D341Med (cell line): ENCODE results near the gene L1TD1.
"Not testable (repeated sequence)": the region's sequence is repeated elsewhere in the genome, so short reads cannot be mapped to it uniquely, and the experiment has no call there.

Experiments used
- DNase-seq: peaks from one replicate; pipeline ENCODE4 v3.0.0; 2012; ENCODE audit warnings: low spot score

L1TD1 gene

DNA sequence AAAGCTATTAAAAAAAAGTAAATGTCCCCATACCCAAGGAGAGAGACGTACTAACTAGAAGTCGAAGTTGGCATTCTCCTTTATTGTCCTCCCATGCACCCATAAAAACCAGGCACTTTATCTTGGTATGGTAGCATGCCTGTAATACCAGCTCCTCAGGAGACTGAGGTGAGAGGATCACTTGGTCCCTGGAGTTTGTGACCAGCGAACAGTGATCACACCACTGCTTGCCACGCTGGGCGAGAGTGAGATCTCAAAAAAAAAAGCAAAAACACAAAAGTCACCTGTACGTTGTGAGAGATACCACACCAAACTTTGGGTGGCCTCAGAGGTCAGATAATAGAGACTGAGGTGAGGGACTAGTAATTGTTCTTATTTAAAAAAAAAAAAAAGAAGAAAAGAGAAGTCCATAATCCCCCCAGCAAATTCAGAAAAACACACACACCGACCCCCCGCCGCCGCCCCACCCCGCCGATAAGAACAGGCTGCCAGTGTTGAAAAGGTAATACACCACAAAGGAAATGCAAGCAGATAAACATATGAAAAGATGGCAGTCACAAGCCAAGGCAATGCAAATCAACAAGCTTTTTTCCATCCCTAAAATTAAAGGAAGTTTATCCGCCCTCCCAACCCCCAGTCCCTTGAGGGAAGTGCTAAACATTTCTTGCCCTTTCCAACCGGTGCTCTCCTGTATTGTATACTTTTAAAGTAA is 3.6 kb downstream of the L1TD1 start:
- DNase-seq = no peak

DNA sequence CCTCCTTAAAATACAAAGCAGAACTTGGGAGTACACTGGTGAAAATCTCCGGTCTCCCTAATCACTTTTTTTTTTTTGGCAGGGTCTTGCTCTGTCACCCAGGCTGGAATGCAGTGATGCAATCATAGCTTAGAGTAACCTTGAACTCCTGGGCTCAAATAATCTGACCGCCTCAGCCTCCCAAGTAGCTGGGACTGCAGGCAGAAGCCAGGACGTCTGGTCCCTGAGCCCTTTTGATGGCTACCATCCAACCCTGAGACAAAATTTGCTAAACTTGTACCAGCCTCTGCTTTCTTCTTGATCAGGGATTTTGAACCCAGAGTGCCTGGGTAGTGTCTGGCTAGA is 4.1 kb downstream of the L1TD1 start:
- DNase-seq = no peak

DNA sequence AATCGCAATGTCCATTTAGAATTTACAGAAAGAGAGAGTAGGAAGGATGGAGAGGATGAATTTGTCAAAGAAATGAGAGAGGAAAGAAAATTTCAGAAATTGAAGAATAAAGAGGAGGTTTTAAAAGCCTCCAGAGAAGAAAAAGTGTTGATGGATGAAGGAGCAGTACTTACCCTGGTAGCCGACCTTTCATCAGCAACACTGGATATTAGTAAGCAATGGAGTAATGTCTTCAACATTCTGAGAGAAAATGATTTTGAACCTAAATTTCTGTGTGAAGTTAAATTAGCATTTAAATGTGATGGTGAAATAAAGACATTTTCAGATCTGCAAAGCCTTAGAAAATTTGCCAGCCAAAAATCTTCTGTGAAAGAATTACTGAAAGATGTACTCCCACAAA is 12.5 kb downstream of the L1TD1 start:
- no peak for DNase-seq

DNA sequence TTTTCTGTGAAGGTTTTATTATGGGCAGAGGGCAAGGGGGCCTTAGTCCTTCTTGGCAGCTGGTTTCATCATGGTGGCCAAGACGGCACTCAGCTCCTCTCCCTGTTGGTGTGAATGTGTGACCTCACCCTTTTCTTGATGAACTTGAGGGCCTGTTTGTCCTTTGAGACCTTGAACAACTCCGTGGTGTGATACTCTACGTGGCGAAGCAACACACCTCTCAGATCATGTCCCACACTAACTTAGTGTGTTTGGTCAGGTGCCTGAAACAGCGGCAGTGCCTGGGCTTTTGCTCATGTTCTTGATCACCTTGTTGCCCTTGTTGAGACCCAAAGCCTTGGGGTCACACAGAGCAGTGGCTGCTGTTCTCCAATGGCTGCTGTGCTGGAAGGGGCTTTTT is 13.4 kb downstream of the L1TD1 start:
- DNase-seq = no peak

DNA sequence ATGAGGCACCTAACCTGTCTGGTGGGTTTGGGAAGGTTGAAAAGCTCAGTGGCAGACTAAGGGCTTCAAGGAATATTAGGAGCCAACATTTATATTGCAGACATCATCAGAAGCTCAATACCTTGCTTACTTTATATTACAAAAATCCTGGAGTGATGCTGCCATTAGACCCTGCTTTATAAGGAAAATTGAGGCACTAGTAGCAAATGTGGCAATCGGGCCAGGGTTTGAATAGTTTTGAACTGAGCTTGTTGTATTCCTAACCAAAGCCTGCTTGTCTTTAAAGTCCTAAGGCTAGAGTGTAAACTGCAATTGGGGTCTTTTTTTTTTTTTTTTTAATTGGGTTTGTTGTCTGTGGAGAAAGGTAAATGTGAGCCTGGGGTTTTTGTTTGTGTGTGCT is 14.3 kb downstream of the L1TD1 start:
- DNase-seq = no peak

DNA sequence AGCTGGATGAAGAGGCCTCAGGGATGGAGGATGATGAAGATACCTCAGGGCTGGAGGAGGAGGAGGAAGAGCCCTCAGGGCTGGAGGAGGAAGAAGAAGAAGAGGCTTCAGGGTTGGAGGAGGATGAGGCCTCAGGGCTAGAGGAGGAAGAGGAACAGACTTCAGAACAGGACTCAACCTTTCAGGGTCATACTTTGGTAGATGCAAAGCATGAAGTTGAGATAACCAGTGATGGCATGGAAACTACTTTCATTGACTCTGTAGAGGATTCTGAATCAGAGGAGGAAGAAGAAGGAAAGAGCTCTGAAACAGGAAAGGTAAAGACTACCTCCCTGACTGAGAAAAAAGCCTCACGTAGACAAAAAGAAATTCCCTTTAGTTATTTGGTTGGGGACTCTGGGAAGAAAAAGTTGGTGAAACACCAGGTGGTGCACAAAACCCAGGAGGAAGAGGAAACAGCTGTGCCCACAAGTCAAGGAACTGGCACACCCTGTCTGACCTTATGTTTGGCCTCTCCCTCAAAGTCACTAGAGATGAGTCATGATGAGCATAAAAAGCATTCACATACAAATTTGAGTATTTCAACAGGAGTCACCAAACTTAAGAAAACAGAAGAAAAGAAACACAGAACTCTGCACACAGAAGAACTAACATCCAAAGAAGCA is 15.4 kb downstream of the L1TD1 start:
- no peak for DNase-seq

DNA sequence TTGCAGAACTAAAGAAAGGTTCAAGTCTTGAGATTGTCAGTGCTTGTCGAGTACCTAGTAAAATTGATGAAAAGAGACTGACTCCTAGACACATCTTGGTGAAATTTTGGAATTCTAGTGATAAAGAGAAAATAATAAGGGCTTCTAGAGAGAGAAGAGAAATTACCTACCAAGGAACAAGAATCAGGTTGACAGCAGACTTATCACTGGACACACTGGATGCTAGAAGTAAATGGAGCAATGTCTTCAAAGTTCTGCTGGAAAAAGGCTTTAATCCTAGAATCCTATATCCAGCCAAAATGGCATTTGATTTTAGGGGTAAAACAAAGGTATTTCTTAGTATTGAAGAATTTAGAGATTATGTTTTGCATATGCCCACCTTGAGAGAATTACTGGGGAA is 16.3 kb downstream of the L1TD1 start:
- DNase-seq = no peak

DNA sequence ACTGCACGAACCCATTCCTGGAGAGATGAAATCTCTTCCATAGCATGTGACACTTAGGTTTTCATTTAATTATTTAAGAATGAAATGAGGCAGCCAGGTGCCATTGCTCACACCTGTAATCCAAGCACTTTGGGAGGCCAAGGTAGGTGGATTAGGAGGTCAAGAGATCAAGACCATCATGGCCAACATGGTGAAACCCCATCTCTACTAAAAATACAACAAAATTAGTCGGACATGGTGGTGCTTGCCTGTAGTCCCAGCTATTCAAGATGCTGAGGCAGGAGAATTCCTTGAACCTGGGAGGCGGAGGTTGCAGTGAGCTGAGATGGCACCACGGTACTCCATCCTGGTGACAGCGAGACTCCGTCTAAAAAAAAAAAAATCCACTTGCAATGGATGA is 17.8 kb downstream of the L1TD1 start:
- DNase-seq = no peak

DNA sequence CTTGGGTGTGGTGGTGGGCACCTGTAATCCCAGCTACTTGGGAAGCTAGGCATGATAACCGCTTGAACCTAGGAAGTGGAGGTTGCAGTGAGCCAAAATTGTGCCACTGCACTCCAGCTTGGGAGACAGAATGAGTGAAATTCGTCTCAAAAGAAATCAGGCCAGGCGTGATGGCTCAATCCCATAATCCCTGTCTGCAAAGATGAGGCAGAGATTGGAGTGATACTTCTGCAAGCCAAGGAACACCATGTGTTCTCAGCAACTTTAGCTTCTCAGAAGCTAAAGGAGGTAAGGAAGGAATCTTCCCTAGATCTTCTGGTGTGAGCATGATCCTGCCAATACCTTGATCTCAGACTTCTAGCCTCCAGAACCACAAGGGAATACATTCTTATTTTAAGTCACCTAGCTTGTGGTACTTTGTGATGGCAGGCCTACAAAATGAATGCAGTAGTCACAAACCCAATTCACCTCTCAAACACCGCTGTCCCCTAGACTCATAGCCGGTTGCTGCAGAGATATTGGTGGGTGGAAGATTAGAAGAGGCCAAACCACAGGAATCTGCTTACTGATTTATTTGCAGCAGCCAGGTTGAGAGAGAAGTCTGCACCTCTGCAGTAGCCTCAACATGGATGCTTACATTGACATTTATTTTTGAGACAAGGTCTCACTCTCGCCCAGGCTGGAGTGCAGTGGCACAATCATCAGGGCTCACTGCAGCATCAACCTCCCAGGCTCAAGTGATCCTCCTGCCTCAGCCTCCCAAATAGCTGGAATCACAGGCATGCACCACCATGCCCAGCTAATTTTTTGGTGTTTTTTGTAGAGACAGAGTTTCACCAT is 18.6 kb downstream of the L1TD1 start:
- no peak for DNase-seq

DNA sequence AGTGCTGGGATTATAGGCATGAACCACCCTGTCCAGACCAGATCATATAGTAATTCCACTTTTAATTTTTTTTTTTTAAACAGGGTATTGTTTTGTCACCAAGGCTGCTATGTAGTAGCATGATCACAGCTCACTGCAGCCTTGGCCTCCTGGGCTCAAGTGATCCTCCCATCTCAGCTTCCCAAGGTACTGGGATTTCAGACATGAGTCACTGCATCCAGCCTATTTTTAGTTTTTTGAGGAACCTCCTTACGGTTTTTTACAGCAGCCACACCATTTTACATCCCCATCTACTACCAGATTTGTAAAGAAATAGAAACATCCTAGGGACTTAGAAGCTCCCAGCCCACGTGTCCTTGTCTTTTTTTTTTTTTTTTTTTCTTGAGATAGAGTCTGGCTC is 24.0 kb downstream of the L1TD1 start:
- DNase-seq = no peak

DNA sequence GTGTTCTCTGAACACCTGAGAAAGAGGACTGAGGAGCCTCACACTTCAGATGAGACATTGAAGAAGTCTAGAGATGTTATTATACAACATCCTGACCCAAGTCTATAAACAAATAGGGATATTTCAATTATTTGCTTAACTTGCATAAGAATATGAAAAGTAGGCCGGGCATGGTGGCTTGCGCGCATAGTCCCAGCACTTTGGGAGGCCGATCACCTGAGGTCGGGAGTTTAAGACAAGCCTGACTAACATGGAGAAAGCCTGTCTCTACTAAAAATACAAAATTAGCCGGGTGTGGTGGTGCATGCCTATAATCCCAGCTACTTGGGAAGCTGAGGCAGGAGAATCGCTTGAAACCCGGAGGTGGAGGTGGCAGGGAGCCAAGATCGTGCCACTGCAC is 25.8 kb downstream of the L1TD1 start:
- not testable (repeated sequence) for DNase-seq

DNA sequence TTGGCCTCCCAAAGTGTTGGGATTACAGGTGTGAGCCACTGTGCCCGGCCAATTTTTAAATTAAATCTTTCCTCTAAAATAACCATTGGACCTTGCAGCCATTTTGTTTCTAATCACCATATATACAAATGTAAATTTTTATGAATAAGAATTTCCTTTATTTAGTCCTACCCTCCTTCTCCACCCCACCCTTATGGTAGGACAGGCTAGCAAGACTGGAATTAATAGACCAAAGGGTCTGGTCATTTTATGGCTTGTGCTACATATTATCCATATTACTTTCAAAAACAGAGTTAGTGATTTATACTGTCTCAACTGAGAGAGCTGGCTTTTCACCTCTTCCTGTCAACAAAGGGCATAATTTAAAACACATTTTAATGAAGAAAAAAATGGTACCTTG is 26.5 kb downstream of the L1TD1 start:
- no peak for DNase-seq

DNA sequence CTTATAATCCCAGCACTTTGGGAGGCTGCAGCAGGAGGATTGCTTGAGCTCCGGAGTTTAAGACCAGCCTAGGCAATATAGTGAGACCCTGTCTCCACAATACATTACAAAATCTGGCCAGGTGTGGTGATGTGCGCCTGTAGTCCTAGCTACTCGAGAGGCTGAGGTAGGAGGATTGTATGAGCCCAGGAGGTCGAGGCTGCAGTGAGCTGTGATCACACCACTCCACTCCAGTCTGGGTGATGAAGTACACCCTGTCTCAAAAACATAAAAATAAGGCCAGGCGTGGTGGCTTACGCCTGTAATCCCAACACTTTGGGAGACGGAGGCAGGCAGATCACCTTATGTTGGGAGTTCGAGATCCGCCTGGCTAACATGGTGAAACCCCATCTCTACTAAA is 27.7 kb downstream of the L1TD1 start:
- DNase-seq = no peak

DNA sequence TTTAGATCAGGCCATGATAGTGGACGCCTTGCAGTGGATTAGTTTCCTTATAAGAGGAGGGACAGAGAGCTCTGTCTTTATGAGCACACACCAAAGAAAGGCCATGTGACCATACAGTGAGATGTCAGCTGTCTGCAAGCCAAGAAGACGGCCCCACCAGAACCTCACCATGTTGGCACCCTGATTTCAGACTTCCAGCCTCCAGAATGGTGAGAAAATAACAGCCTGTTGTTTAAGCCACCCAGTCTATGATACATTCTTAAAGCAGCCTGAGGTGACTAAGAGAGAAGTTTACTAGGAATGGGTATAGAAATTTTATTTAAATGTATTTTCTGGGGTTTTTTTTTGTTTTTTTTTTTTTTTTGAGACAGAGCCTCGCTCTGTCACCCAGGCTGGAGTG is 29.5 kb downstream of the L1TD1 start:
- DNase-seq = no peak

DNA sequence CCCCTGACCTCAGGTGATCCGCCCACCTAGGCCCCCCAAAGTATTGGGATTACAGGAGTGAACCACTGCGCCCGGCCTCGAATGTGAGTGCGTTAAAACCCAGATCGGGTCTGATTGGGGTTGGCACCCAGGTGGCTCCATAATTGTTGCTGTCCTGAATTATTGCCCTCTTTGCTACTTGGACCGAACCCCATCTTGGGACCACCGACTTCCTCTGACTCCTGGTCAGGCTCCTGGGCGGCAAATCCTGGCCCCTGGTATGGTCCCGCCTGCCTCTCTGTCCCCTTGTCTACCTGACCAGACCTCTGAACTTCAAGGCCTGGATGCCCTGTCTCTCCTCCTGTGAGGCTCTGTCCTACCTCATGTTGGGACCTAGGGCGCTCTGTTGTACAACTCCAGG is 32.8 kb downstream of the L1TD1 start:
- DNase-seq = no peak

DNA sequence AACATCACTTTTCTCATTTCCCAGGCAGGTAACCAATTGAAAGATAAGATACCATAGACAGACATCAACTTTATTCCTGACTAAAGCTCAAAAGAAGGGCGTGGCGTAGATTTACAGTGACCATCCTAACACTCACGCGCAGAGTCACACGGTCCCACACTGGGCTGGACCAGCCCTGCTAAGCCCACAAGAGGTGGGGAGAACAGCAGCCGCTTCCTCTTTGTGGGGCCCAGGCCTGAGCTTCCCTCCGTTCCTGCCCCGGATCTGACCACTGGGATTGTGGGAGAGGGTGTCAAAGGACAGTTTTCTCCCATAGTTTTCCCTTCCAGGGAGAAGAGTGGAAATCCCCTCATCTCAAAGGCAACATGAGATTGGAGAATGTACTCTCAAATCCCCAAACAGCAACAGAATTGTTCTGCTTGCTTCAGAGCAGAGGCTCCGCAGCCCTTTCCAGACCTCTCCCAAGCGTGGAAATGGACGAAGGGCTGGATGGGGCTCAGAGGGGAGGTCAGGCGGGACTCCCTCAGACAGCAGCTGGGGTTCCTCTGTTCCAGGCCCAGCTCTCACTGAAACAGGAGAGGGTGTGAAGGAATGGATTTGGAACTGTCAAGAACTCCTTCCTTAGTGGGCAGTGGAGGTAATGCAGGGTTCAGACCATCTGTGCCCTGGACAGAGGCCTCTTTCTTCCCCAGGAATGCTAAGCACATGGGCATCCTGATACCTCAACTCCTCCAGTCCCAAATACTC is 33.7 kb downstream of the L1TD1 start:
- no peak for DNase-seq

DNA sequence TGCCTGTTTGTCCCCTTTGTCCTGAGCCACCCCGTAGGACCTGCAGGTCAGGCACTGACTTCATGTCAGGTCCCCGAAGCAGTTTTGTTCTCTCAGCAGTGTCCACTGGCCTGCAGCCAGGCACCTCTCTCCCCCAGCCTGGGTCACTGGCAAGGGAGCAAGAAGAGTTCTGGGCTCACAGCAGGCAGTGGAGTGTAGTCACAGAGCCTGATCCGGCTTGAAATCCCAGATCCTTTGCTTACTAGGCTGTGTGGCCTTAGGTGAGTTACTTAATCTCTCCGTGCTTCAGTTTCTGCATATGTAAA is 34.2 kb downstream of the L1TD1 start:
- no peak for DNase-seq

DNA sequence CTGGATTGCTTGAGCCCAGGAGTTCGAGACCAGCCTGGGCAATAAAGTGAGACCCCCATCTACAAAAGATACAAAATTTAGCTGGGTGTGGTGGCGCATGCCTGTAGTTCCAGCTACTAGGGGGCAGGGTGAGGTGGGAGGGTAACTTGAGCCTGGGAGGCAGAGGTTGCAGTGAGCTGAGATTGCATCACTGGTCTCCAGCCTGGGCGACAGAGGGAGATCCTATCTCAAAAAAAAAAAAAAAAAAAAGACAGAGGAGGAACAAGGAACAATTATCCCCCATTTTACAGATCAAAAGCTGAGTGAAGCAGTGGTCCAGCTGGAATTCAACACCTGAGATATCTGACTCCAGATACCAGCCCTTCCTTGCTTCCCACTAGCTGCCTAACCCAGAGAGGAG is 34.8 kb downstream of the L1TD1 start:
- DNase-seq = no peak

DNA sequence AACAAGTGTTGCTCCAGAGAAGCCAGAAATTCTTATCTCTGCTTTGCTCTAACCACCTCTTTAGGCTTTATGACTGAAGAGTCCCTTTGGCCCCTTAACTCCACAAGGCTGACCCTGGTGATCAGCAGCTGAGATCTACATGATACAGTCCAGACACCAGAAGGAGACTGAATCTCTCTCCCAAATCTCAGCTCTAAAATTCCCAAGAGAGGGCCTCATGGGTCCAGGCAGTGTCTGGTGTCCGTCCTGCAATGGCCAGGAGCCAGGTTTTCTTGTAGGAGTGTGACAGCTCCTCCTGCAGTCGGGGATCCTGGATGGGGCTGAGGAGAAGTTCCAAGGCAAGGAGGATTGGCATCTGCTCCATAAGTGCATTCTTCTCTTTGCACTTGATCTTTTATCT is 35.3 kb downstream of the L1TD1 start:
- DNase-seq = no peak

DNA sequence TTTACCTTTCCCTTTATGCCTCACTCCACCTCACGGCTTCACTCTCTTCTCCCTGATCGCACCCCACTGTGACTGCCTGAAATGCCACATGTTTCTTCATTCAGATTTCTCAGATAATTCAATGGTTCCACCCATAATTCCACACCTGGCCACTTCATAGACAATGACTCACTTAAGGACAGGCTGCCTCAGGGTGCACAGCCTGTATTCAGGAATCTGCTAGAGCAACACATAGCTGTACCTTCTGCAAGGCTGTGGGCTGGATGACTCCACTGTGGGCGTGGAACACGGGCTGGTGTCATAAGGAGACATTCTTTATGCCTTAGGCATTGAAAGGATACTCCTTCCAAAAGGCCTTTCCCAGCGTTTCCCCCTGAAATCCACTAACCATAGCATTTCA is 36.1 kb downstream of the L1TD1 start:
- no peak for DNase-seq

DNA sequence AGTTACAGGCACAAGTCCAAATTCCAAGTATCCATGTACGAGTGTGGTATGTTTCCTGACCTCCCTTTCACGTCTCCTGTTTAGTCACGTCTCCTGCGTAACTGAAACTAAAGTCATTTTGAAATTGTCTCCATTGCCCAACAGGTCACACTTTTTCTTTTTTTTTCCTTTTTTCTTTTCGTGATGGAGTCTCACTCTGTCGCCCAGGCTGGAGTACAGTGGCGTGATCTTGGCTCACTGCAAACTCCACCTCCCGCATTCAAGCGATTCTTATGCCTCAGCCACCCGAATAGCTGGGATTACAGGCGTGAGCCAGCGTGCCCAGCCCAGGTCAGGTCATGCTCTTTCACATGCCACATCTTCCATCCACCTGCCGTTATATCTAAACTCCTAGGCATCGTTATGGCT is 38.2 kb downstream of the L1TD1 start:
- no peak for DNase-seq

DNA sequence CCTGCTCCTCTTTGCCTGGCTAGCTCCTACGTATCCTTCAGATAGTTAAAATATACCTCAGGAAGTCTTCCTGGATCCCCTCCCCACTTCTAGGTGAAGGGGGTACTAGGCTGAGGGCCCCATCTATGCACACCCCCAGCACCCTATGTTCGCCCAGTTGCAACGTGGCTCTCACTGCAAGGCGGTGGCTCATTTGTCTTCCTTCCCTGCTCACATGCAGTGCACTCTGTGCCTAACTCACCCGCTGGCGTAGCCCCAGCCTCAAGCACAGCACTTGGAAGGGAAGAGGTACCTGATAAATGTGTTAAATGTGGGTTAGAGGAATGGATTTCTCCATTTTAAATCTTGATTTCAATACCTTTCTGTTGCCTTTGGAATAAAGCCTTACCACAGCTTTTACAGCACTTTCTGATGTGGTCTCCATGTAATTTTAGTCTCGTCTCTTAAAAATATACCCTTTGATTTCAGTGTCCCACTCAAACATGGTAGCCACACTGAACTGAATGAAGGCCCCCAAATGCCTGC is 39.3 kb downstream of the L1TD1 start:
- DNase-seq = no peak

DNA sequence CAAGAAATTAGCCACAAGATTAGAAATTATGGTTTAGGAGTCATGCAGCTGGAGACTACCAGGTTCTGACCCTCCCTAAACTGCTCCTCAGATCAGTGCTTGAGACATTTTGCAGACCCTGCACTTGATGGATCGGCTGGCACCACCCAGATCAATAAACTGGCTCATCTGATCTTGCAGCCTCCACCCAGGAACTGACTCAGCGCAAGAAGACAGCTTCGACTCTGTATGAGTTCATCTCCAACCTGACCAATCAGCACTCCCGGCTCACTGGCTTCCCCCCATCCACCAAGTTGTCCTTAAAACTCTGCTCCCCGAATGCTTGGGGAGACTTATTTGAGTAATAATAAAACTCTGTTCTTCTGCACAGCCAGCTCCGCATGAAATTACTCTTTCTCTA is 40.0 kb downstream of the L1TD1 start:
- no peak for DNase-seq
